Colonic mucosa (tissue), 4 donors: Measurements from ENCODE around the gene FXN. TPM values are rescaled to one million over a fixed set of nuclear protein-coding genes. Genes with fewer than 3 reads are reported as not detected.

Experiments used
- DNase-seq: peaks from one replicate; pipeline ENCODE4 v3.0.0-alpha.2; 2020
- H3K27ac ChIP-seq: fragments of 200-600 bp; one replicate; pipeline ENCODE4 v1.8.0; 2021
- H3K27me3 ChIP-seq: fragments of 200-600 bp; one replicate; pipeline ENCODE4 v1.8.0; 2021
- H3K36me3 ChIP-seq: fragments of 200-600 bp; one replicate; pipeline ENCODE4 v1.8.0; 2021
- H3K4me1 ChIP-seq: fragments of 200-600 bp; one replicate; pipeline ENCODE4 v1.8.0; 2021; ENCODE audit warnings: mild to moderate bottlenecking
- H3K4me3 ChIP-seq: fragments of 200-600 bp; one replicate; pipeline ENCODE4 v1.8.0; 2021
- H3K9ac ChIP-seq, 2 donors: one replicate each; pipeline ENCODE4 v1.7.0; 2013; ENCODE audit warnings: control low read depth in 2 of 2, low read depth in 2 of 2, low read length in 2 of 2
- H3K9me3 ChIP-seq: fragments of 200-600 bp; one replicate; pipeline ENCODE4 v1.8.0; 2021
- intact Hi-C: fragments of 100-400 bp; cut with DNase I; formaldehyde crosslinking; loops from one replicate; pipeline ENCODE4 v1.14.1; 2022
- total RNA-seq, 2 donors: library from RNA; stranded (reverse); fragmentation: NEBNext Ultra II Directional in 1 of 2; extraction: Animal tissue kit (Norgen Biotek cat#: 25700) in 1 of 2; gene quantifications; one replicate each; pipeline ENCODE4 v1.2.1, GENCODE V29; 2021
- TF ChIP-seq, protein P1 (sequence below): fragments of 200-600 bp; IDR thresholded peaks from one replicate; pipeline ENCODE4 v1.8.0; 2022; ENCODE audit warnings: antibody characterized with exemption, mild to moderate bottlenecking
- donor health status: healthy.
- donor health status: DM: no; HTN: no; CAD: no.
- donor health status: DM: no; HTN: no; CAD: no.

FXN gene
- total RNA-seq, 2 donors from 2014 or later = 9.7 to 16.9 TPM

DNA sequence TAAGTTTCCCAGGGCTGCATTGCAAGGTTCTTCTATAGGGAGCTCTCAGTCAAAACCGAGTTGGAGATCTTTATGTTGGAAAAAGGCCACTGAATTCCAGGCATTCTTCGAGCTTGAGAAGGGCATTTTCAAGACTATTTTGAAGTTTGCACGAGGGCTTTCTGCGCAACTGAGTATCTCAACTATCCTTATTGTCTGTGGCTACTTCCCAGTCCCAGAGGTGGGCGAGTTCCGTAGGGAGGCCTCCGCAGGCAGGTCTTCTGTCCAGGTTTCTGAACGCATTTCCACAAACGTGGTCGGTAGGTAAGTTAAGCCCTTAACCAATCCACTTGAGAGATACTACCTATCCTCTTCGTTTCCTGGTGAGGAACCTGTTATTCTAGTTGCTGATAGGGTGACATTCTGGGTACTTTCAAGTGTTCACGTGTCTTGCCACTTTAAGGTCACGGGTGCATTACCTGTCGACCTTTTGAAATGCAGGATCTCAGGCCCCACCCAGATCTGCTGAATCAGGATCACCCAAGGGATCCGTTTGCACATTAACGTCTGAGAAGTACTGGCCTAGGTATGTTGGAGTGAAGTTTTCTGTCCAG, 87.1 kb downstream of the FXN start:
- H3K4me3 ChIP-seq = peak overlapping the region; percentile 48
- DNase-seq = peak; percentile 83
- H3K4me1 ChIP-seq = no peaks in the 10 kb centered on the region
- no peaks in the 10 kb centered on the region for H3K27me3 ChIP-seq
- H3K36me3 ChIP-seq = no peaks in the 10 kb centered on the region
- no peaks in the 10 kb centered on the region for H3K9me3 ChIP-seq
- peak overlapping the region; percentile 69 to 97 for H3K9ac ChIP-seq
- intact Hi-C loops = no loop called here
- H3K27ac ChIP-seq = peak overlapping the region; percentile 81
- TF ChIP-seq, protein P1, sequence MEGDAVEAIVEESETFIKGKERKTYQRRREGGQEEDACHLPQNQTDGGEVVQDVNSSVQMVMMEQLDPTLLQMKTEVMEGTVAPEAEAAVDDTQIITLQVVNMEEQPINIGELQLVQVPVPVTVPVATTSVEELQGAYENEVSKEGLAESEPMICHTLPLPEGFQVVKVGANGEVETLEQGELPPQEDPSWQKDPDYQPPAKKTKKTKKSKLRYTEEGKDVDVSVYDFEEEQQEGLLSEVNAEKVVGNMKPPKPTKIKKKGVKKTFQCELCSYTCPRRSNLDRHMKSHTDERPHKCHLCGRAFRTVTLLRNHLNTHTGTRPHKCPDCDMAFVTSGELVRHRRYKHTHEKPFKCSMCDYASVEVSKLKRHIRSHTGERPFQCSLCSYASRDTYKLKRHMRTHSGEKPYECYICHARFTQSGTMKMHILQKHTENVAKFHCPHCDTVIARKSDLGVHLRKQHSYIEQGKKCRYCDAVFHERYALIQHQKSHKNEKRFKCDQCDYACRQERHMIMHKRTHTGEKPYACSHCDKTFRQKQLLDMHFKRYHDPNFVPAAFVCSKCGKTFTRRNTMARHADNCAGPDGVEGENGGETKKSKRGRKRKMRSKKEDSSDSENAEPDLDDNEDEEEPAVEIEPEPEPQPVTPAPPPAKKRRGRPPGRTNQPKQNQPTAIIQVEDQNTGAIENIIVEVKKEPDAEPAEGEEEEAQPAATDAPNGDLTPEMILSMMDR = no peak

DNA sequence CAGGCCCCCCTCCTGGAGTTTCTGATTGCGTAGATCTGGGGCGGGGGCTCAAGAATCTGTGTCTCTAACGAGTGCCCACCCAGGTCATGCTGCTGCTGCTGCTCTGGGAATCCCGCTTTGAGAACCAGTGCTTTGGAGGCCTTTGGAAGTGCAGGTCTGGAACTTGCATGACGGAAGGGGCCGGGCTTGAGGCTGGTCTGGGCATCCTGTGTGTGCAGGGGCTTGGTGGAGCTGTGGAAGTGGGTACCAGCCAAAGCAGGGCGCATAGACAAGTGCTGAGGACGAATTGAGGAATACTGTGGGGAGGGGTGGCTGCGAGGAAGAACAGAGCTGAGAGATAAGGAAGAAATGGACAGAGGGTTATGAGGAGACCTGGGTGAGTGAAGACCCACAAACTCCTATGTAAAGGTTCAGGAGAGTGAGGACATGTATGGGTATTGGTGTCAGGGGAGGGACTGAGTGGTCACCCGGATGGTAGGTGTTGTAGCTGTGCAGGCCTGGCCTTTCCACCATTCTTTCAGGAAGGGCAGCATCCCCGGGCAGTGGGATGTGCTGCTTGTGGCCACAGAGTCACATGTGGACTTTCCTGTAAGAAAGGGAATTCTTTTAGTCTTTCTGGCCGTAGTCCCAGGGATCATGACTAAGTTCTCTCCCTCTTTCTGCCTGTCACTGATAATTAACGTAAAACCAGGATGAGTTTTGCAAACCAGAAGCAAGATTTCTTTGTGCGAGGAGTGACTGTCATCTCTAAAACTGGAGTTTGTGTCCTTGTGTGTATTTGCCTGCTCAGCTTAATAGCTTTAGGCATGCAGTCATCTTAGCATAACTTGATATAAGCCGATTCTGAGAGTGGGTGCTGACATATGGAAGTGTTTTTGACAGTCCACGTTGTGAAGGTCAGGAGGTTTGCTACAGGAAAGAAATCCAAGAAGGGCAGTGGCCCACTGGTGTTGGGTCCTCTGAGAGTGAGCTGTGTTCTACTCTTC, 95.2 kb downstream of the FXN start:
- H3K27me3 ChIP-seq = no peaks in the 10 kb centered on the region

DNA sequence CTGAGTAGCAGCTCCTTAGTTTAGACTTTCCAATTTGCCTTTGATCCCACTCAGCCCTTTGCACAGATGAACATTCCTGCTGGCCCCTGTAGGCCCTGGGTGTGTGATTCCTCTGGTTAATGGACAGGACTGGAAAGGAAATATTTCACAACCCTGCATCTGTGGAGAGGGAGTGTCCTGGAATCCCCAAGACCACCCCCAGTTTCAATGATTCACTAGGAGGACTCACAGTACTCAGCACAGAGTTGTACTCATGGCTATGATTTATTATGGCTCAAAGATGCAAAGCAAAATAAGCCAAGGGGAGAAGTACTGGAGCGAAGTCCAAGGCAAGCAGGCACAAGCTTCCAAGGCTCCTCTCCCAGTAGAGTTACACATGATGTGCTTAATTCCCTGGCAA, 96.1 kb downstream of the FXN start:
- Histone ChIP-seq H3K27me3 (no peaks in the 10 kb centered on the region), H3K9ac (no peak overlapping the region), H3K9me3 (no peaks in the 10 kb centered on the region), H3K27ac (no peak overlapping the region), H3K4me1 (peaks cover 3% of the 10 kb centered on the region), H3K36me3 (no peaks in the 10 kb centered on the region), H3K4me3 (no peak overlapping the region)
- no peak for DNase-seq
- TF ChIP-seq, protein P1 = no peak
- intact Hi-C loops = loop anchor here (10.0 kb wide), 1 partner anchor 63 kb away; no protein-coding TSS in a partner anchor

More for the DNA sequence above, 95.2 kb downstream of the FXN start:
- intact Hi-C loops = loop anchor here (10.0 kb wide), 1 partner anchor 64 kb away; no protein-coding TSS in a partner anchor
- peaks cover 3% of the 10 kb centered on the region for H3K4me1 ChIP-seq
- no peak overlapping the region for H3K9ac ChIP-seq
- no peak overlapping the region for H3K4me3 ChIP-seq
- no peaks in the 10 kb centered on the region for H3K36me3 ChIP-seq
- no peak for DNase-seq
- no peaks in the 10 kb centered on the region for H3K9me3 ChIP-seq
- no peak overlapping the region for H3K27ac ChIP-seq
- TF ChIP-seq, protein P1 = no peak

DNA sequence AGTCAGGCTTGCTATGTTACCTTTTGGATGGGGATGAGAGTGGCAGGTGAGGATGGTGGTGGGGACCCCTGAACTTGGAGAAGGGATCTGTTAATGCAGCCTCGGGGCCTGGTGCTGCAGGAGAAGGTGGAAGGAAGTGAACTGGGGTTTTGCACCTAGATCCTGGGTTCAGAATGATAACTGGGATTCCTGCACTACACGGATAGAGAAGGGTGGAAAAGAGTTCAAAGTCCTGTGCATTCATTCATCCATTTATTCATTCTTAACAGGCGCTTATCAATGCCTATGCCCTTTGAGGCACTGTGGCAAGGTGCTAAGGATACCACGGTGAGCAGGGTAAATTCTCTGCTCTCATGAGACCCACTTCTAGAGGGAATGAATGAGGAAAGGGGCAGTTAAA, 96.8 kb downstream of the FXN start:
- no peaks in the 10 kb centered on the region for H3K9me3 ChIP-seq
- no peak overlapping the region for H3K27ac ChIP-seq
- no peaks in the 10 kb centered on the region for H3K27me3 ChIP-seq
- TF ChIP-seq, protein P1 = no peak
- H3K4me3 ChIP-seq = no peak overlapping the region
- no peak overlapping the region for H3K9ac ChIP-seq
- intact Hi-C loops = loop anchor here (10.0 kb wide), 1 partner anchor 62 kb away; no protein-coding TSS in a partner anchor
- peaks cover 3% of the 10 kb centered on the region for H3K4me1 ChIP-seq
- no peak for DNase-seq
- no peaks in the 10 kb centered on the region for H3K36me3 ChIP-seq

DNA sequence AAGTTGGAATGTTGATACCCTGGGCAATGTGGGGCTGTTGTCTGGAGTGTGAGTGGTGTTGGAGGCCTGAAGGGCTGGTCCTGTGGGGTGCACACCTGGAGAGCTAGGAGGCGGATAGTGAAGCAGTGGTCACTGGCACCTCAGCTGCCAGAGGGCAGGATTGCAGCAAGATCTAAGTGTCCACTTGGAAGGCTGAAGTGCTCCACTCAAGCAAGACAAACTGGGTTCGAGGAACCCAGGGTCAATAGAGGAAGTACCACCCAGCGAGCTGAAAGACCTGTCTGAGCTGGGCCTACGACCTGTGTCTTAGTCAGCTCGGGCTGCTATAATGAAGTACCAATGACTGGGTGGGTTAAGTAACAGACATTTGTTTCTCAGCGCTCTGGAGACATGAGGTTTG, 98.9 kb downstream of the FXN start:
- Histone ChIP-seq H3K4me1 (peaks cover 3% of the 10 kb centered on the region), H3K27ac (no peak overlapping the region), H3K27me3 (no peaks in the 10 kb centered on the region), H3K4me3 (no peak overlapping the region), H3K9me3 (no peaks in the 10 kb centered on the region), H3K9ac (no peak overlapping the region), H3K36me3 (no peaks in the 10 kb centered on the region)
- DNase-seq = no peak
- TF ChIP-seq, protein P1 = no peak
- intact Hi-C loops = loop anchor here (10.0 kb wide), 1 partner anchor 60 kb away; no protein-coding TSS in a partner anchor
